Measurements from ENCODE around the gene KRTAP10-10.

KRTAP10-10 gene

GRCh38 chr21:44654576-44655175 lies 17.5 kb downstream of the KRTAP10-10 start, which contains the start of gene KRTAP12-4:
KRTAP12-4 (minus strand) TSS chr21:44654659; CDS start chr21:44654614, 45 bp downstream.
- no peak within 1 kb of the TSS for H3K27ac ChIP-seq (replicated peaks)
- DNase-seq (ENCODE audit: low read depth in 1 of 2, low spot score in 1 of 2), result no peak

GRCh38 chr21:44656868-44657267 lies 19.7 kb downstream of the KRTAP10-10 start:
- TF ChIP-seq GABPA (IDR thresholded peaks at IDR 0.05; ENCODE audit: low read depth), result no peak
- no peak for TF ChIP-seq CTCF (IDR thresholded peaks at IDR 0.05; ENCODE audit: insufficient read depth, low read length)
- TF ChIP-seq SPI1 (IDR thresholded peaks at IDR 0.05; ENCODE audit: borderline replicate concordance, low read depth), result no peak
- TF ChIP-seq REST (IDR thresholded peaks at IDR 0.05; ENCODE audit: insufficient replicate concordance, low read depth), result no peak
- TF ChIP-seq POLR2AphosphoS5 (IDR thresholded peaks at IDR 0.05; ENCODE audit: low read depth), result no peak

More at GRCh38 chr21:44654576-44655175, 17.5 kb downstream of the KRTAP10-10 start, which contains the start of gene KRTAP12-4:
- TF ChIP-seq SPI1 (IDR thresholded peaks at IDR 0.05; ENCODE audit: borderline replicate concordance, low read depth), result no peak
- no peak for TF ChIP-seq CTCF (IDR thresholded peaks at IDR 0.05; ENCODE audit: insufficient read depth, low read length)
- no peak for TF ChIP-seq POLR2AphosphoS5 (IDR thresholded peaks at IDR 0.05; ENCODE audit: low read depth)
- no peak for TF ChIP-seq REST (IDR thresholded peaks at IDR 0.05; ENCODE audit: insufficient replicate concordance, low read depth)
- no peak for TF ChIP-seq GABPA (IDR thresholded peaks at IDR 0.05; ENCODE audit: low read depth)
- no peak within 1 kb of the TSS for H3K4me3 ChIP-seq (replicated peaks; ENCODE audit: insufficient read depth, low read length)
- H3K27me3 ChIP-seq (ENCODE audit: insufficient read depth, poor library complexity, severe bottlenecking), result no peaks in the 10 kb centered on the region

GRCh38 chr21:44657635-44658540 lies 20.7 kb downstream of the KRTAP10-10 start, which contains the start of gene KRTAP12-3:
KRTAP12-3 (plus strand) TSS chr21:44657932; CDS start chr21:44657980, 48 bp downstream.
- H3K27me3 ChIP-seq (ENCODE audit: insufficient read depth, poor library complexity, severe bottlenecking), result no peaks in the 10 kb centered on the region
- DNase-seq (ENCODE audit: low read depth in 1 of 2, low spot score in 1 of 2), result no peak

More at GRCh38 chr21:44656868-44657267, 19.7 kb downstream of the KRTAP10-10 start:
- H3K4me3 ChIP-seq (replicated peaks; ENCODE audit: insufficient read depth, low read length), result no peak overlapping the region
- no peak overlapping the region for H3K27ac ChIP-seq (replicated peaks)
- no peak for DNase-seq (ENCODE audit: low read depth in 1 of 2, low spot score in 1 of 2)
- no peaks in the 10 kb centered on the region for H3K27me3 ChIP-seq (ENCODE audit: insufficient read depth, poor library complexity, severe bottlenecking)

More at GRCh38 chr21:44657635-44658540, 20.7 kb downstream of the KRTAP10-10 start, which contains the start of gene KRTAP12-3:
- TF ChIP-seq GABPA (IDR thresholded peaks at IDR 0.05; ENCODE audit: low read depth), result no peak
- no peak for TF ChIP-seq CTCF (IDR thresholded peaks at IDR 0.05; ENCODE audit: insufficient read depth, low read length)
- no peak for TF ChIP-seq SPI1 (IDR thresholded peaks at IDR 0.05; ENCODE audit: borderline replicate concordance, low read depth)
- TF ChIP-seq REST (IDR thresholded peaks at IDR 0.05; ENCODE audit: insufficient replicate concordance, low read depth), result no peak
- no peak for TF ChIP-seq POLR2AphosphoS5 (IDR thresholded peaks at IDR 0.05; ENCODE audit: low read depth)
- Histone ChIP-seq H3K4me3 (replicated peaks; ENCODE audit: insufficient read depth, low read length) (no peak within 1 kb of the TSS), H3K27ac (replicated peaks) (no peak within 1 kb of the TSS)
